ENCODE results near the gene CYP4F11.
A peak's percentile ranks its signal among the peaks of the same experiment; 100 is the strongest.
"Not testable (repeated sequence)": the region's sequence is repeated elsewhere in the genome, so short reads cannot be mapped to it uniquely, and the experiment has no call there.

The CYP4F11 gene

GRCh38 chr19:15873771-15874170, 60.6 kb downstream of the CYP4F11 start:
- not testable (repeated sequence) for DNase-seq

GRCh38 chr19:15871570-15871969, 62.8 kb downstream of the CYP4F11 start:
- peak in 1 of 2 donors; percentile 8 for DNase-seq

GRCh38 chr19:15869873-15870272, 64.5 kb downstream of the CYP4F11 start:
- no peak for DNase-seq

- DNase-seq, result peak; percentile 39 to 57
These were observed 65.2 kb downstream of the CYP4F11 start for GRCh38 chr19:15869109-15869555.

GRCh38 chr19:15866636-15867035, 67.7 kb downstream of the CYP4F11 start:
- DNase-seq, result no peak

GRCh38 chr19:15864824-15865223, 69.5 kb downstream of the CYP4F11 start:
- no peak for DNase-seq

GRCh38 chr19:15863272-15863671, 71.1 kb downstream of the CYP4F11 start:
- DNase-seq, result no peak

- DNase-seq, result no peak
These were observed 71.9 kb downstream of the CYP4F11 start for GRCh38 chr19:15862444-15862843.
